Islet of Langerhans (tissue), 1 donor: ENCODE data around the gene DQX1.
"Not testable (repeated sequence)": the region's sequence is repeated elsewhere in the genome, so short reads cannot be mapped to it uniquely, and the experiment has no call there.

Experiments
- FAIRE-seq: peaks from one replicate; lab custom pipeline; 2011; peaks lifted over from hg19 to GRCh38; lab: Jason Lieb, UNC

DQX1 gene, protein sequence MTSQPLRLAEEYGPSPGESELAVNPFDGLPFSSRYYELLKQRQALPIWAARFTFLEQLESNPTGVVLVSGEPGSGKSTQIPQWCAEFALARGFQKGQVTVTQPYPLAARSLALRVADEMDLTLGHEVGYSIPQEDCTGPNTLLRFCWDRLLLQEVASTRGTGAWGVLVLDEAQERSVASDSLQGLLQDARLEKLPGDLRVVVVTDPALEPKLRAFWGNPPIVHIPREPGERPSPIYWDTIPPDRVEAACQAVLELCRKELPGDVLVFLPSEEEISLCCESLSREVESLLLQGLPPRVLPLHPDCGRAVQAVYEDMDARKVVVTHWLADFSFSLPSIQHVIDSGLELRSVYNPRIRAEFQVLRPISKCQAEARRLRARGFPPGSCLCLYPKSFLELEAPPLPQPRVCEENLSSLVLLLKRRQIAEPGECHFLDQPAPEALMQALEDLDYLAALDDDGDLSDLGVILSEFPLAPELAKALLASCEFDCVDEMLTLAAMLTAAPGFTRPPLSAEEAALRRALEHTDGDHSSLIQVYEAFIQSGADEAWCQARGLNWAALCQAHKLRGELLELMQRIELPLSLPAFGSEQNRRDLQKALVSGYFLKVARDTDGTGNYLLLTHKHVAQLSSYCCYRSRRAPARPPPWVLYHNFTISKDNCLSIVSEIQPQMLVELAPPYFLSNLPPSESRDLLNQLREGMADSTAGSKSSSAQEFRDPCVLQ

DNA sequence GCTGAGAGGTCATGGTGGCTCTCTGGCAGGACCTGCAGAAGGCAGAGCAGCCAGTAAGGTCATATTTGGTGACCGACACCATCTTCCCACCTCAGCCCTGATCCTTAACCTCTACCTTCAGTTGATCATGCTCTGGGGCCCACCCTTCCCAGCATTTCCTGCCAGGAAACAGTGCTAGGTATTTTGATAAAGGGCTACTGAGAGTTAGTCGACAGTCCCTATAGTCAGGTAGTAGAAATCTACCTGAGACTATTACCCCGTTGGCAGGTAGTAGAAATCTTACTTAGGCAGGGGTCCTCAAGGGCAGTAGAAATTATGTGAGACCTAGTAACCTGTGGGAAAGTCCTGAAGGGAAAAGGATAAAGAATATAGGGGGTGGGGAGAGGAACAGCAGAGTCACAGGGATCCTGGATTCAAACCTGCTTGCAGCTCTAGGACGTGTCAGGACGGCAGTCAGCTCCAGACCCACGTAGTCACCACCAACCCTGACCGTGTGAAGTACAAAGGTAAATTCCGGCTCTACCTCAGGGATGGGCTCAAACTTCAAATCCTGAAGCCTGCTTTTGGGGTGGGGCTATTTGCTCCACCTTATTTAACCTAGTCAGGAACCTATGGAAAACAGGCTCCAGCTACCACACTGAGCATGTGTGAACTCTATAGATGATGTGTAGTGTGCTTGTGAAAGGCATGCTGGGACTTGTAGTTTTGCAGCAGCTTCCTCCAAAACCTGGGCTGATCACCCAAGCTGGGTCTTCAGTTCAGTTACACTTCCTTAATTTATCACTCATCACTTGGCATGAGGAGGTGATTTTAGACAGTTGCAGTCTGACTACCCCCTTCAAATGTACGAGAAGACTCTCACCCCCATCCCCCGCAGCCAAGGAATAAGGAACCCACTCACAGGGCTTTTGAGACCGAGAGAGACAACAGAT lies at the start of gene DQX1:
Gene DQX1 (minus strand): TSS at position 515 of the 932 bp plus-strand sequence. CDS start 502 bp downstream, at position 13.
- FAIRE-seq, result no peak

DNA sequence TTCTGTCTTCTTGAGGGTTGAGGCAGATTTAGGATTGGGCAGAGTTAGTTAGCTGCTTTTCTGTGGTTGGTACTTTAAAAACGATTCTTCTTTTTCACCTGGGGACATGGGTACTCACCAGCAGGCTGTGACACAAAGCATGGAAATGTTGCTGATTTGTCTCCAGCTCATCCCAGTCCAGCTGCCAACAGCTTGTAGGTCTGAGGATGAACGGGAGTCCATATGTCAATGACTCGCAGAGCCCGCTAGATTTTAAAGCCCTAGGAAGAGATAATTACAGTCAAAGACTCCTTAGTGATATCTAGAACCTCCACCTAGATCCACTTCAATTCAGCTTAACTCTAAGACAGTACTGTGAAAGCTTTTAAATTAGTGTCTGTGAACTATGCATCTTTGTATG lies 49.3 kb upstream of the DQX1 start:
- FAIRE-seq, result no peak

DNA sequence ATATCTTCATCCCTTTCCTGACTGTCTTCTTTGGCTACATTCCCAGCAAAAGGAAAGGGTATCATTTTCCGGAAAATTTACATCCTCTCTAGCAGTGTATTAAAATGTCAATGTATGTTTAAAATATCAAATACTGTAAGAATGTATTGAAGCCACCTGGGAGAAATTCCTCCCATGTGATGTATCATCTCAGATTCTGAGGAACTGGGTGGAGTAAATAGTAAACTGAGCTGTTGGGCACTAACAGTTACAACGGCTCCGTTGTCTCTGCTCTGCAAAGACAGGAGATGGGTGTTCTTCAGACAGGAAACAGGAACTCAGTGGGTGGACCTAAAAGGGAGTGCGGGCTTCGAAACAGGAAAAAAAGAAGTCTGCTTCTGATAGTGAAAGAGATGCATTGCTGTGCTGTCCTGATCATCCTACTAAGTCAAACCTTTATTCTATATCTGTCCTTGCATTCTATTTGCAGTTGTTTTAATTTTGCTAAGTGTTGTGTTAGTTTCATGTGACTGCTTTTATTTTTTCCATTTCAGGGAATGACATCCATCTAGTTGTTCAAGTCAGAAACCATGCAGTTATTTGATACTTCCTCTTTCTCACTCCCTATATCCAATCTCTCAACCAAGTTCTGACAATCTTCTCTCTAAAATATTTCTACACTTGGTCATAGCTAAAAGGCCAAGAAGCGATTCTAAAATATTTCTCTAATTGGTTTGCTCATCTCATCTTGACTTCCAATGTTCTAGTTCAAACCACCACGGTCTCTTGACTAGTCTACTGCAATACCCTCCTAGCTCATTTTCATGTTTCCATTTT lies 47.9 kb upstream of the DQX1 start:
- no peak for FAIRE-seq

DNA sequence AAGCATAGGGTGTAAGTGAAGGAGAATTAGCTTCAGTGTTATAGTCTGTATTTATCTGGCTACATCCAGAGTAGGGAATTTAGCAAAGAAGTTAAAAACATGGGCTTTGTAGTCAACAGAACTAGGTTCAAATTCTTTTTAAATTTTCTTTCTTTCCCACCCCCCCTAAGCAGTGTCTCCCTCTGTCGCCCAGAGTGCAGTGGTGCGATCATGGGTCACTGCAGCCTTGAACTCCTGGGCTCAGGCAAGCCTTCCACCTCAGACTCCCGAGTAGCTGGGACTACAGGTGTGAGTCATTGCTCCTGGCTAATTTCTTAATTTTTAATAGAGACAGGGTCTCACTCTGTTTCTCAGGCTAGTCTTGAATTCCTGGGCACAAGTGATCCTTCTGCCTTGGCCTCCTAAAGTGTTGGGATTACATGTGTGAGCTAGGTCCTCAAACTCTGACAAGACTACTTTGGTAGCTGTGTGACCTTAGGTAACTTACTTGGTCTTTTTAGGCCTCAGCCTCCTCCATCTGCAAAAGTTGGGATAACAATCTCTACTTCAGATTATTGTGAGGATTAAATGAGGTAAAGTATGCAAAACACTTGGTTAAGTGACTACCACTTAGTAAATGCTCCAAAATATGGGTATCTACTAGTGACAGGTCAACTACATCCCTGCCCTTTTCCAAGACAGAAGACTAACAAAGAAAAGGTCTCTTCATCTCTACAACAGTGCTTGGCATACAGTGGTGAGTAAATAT lies 46.3 kb upstream of the DQX1 start:
- no peak for FAIRE-seq

DNA sequence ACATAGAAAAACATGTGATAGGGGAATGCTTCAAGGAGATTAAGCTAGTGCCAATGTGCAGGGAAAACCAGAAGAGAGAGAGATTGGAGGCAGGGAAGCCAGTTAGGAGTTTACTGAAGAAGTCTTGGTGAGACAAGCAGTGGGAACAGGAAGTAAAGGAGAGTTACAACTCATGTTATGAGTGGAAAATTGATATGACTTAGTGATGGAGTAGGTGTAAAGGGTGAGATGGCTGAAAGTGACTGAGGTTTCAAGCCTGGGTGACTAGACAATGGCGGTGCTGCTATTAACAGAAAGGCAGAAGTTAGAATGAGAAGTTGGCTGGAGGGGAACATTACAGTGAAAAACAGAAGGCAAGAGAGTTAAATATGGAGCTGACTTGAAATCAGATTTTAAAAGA lies 45.0 kb upstream of the DQX1 start:
- FAIRE-seq, result no peak

DNA sequence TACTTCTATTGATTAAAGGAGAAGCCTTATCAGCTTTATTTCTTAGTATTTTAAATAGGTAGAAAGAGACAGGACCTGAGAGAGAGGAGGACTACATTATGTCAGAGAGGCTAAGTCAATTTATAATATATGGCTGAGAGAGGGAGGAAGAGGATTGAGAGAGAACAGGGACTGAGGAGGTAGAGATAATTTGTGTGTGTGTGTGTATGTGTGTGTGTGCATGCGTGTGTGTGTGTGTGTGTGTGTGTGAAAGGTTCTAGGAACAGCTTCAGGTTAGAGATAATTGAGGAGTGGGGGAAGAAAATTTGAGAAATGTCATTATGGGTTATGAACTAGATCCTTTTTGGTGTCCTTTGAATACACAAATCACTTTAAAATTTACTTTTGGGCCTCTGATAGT lies 43.7 kb upstream of the DQX1 start:
- FAIRE-seq, result no peak

DNA sequence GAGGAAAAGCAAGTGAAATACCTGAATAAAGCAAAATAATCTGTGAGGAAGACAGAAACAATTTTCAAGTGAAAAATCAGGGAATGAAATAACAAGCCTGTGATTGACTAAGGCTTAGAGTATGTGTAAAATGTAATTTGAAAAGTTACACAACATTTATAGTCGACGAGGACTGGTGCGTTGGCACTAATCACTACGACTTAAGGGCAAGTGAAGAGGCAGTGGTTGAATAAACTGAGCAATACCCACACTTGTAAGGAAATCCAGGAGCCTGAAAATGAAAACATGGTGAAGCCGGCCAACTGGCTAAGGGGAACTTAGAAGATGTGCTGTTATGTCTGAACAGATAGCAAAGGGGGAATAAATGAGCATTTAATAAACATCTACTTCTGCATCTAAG lies 41.9 kb upstream of the DQX1 start:
- FAIRE-seq, result no peak

DNA sequence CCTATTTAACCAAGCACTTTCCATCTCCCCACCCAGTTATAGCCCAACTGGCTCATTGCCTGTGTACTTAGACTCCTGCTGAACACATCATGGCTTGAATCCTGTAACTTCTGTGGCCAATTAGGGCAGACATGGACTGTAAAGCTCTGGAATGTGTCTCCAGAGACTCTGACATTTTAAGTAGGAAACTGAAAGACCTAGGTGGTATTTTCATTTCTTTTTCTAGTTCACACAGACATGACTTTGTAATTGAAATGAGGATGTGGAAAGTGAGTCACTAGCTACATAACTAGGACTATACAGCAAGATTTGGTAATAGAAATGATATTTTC lies 40.7 kb upstream of the DQX1 start:
- no peak for FAIRE-seq

DNA sequence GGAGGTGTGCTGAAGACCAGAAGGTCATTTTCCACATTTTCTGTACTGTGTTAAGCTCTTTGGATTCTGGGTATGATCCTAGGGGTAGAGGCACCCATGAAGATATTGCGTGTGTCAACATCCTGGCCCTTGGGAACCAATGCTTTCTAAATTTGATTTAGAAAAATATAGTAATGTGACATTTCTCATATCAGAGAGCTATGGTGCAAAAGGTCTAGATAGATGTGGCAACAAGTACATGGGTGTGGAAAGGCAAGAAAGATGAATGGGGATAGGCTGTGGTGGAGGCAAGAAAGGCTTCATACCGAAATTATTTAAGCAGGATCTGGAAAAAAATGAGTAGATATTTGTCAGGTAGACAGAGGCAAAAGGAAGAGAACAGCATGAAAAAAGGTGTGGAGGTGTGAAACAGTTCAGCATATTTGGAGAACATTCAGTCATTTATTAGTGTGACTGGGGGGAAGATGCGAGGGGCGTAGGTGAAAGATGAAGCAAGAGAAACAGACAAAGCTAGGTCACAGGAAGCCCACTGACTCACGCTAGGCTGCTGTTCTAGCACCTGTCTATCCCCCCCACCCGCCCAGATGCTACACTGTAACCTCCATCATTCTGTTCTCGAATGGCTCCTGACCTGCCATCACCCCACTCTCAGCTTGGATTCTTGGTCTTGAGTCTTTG lies 40.2 kb upstream of the DQX1 start:
- no peak for FAIRE-seq

DNA sequence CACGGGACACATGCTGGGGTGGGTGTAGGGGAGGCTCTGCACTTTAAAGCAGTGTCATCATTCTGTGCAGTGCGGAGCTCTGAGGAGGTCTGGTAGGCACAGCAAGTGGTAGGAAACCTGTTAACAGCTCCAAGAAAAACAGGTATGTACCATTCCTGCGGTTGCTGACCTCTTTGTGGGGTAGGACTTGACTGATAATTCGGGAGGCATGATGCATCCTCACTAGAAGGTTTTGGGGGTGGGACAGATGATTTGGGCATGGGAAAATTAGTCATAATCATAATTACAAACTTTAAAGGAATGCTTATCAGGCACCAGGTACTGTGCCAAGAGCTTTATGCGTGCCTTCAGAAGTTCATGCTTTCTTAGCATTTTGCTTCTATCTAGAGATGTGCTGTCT lies 38.2 kb upstream of the DQX1 start:
- FAIRE-seq, result no peak

DNA sequence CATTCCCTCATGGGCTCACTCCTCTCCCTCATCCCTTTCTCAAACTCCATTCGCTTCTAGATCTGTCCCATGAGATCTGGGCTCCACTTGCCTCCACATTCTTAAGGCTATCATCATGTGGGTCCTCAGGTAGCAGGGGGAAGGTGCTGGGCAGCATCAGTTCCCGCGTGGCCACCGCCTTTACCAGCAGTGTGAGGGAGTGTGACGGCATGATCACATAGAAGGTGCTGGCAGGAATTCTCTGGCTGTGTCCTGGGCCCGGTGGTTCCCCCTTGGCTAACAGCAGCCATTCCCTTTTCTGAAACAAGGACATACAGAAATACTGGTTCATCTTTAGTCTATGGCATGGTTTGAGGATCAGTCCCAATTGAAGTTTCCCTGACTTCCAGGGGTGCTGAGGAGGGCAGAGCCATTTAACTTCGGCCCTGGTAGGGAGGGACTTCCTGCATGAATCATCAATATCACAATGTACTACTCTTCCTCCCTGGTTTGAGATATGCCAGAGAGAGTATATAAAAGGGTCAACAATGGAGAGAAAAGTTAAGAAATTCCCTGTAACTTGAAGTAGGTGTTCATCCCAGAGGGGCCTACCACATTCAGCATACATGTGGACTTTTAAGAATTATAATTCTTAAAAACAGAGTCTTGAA lies 36.2 kb upstream of the DQX1 start:
- no peak for FAIRE-seq

DNA sequence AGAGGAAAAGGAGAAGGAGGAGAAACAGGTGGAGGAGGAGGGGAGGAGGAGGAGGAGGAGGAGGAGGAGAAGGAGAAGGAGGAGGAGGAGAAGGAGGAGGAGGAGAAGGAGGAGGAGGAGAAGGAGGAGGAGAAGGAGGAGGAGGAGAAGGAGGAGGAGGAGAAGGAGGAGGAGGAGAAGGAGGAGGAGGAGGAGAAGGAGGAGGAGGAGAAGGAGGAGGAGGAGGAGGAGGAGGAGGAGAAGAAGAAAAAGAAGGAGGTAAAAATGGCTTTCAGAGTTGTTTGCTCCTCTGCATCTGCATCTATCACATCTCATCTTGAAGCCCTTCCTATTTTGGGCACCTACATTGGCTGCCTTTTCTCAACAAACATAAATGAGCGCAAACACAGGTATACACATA lies 35.0 kb upstream of the DQX1 start:
- not testable (repeated sequence) for FAIRE-seq

DNA sequence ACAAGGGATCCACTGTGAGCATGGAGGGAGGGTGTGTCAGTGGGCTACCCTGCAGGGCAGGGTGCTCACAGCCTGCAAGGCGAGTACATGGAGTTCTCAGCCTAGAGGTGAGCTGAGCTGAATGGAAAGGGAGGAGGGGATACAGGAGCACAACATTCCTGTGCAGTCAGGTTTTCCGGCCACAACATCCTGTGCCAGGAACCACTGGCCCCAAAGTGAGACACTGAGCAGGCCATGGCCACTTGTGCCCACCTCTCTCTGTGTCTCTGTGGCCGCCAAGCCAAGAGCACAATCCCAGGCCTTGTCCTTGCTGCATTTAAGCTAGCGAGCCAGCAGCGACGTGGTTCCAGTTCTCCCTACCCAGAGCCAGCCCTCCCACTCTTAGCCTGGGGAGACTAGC lies 34.6 kb upstream of the DQX1 start:
- no peak for FAIRE-seq

DNA sequence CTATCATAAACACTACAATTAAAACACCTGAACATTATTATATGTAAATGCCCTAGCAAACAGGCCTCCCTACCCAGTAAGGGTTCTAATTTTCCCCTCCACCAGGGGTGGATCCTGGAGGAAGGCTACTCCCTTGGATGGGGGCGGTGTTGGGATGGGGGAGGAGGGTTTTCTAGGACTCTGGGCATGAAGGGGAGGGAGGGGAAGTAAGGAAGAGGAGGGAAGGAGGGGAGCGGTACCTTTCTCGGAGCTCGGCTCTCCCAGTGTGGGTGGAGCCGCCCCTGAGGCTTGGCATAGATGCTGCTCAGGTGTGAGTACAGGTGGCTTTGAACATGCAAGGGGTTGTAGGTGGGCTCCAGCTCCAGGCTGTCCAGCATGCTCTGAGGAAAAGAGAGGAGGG lies 33.9 kb upstream of the DQX1 start:
- no peak for FAIRE-seq

DNA sequence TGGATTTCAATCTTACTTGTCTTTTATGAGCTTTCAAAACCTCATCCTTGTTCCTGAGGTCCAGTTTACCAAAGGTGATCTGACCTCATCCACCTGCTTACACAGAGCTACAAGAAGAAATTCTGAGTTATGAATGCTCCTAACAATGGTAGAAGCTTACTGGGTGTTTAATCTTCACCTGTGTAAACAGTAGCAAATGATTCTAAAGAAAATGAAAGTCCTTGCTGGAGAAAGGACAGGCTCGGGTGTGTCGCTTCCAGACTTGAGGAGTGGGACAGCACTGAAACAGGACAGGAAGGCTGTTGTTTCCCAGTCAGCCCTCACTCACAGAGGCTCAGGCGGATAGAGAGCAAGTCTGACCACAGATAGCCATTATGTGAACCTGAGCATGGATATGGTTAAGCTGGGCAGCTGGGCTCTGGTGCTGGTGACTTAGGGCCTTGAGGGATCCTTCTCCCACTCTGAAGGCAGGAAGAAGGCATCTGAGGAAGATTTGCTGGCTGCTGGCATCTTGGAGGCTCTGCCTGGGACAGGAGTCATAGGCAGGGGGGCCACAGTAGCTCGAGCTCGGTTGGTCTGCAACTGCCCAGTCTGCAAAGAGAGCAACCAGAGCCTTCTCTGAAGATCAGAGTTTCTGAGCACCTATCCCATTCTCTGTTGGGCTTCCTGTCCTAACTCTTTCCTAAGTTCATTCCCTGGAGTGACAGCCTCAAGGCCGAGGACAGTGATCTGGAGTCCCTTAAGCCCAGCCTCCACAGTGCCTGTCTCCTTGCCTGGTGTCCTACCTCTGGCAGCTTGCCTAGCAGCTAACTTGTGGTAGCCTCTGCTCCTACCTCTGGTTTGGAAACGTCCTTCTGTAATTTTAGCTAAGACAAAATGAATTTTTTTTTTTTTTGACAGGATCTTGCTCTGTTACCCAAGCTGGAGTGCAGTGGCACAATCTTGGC lies 32.5 kb upstream of the DQX1 start:
- FAIRE-seq, result no peak

DNA sequence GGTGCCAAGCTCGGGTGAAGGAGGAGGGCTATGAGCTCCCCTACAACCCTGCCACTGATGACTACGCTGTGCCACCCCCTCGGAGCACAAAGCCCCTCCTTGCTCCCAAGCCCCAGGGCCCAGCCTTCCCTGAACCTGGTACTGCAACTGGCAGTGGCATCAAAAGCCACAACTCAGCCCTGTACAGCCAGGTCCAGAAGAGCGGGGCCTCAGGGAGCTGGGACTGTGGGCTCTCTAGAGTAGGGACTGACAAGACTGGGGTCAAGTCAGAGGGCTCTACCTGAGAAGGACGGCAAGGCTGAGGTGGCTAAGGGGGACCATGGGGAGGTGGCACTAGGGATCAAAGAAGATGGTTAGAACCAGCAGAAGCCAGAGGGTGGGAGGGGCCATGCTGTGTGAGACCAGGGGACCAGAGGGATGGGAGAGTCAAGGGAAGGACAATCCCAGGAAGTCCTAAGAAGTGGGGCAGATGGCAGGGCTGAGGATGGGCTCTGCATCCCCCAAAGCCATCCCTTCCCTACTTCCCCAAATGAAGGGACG lies 30.9 kb upstream of the DQX1 start:
- FAIRE-seq, result no peak

DNA sequence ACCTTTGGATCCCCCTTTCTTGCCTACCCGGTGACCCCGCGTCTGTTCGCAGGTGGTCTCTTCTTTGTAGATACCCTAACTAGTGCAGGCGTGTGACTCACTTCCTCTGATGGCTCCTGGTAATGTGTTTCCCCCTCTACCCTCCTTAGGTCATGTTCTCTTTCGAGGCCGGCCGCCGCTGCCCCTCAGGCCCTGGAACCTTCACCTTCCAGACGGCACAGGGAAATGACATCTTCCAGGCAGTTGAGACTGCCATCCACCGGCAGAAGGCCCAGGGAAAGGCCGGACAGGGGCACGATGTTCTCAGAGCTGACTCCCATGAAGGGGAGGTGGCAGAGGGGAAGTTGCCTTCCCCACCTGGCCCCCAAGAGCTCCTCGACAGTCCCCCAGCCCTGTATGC lies 30.1 kb upstream of the DQX1 start:
- FAIRE-seq, result no peak

DNA sequence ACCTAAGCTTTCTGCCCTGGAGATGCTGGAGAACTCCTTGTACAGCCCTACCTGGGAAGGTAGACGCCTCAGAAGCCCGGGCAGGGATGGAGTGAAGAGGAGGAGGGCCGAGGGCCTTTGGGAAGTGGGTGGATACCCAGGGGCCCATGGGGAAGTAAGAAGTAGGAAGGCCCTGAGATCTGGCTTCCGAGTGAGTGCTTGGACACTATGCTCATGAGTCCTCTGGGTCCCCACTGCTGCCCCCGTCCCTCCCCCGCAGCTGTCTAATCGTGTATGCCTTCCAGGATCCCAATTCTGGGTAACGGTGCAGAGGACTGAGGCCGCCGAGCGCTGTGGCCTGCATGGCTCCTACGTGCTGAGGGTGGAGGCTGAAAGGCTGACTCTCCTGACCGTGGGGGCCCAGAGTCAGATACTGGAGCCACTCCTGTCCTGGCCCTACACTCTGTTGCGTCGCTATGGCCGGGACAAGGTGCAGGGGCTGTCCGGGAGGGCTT lies 29.6 kb upstream of the DQX1 start:
- no peak for FAIRE-seq
